KOPT-K1 (cell line): ENCODE measurements around the gene WNT8B.

Experiments used
- H3K27ac ChIP-seq: fragments of 200-600 bp; sonication (generic); 2 replicates; pipeline ENCODE4 v1.5.1; 2016; ENCODE audit warnings: antibody characterized with exemption, mild to moderate bottlenecking, low read depth, low read length; ENCODE audit not compliant: poor library complexity, severe bottlenecking
- H3K36me3 ChIP-seq: fragments of 200-600 bp; sonication (generic); 2 replicates; pipeline ENCODE4 v1.5.1; 2017; ENCODE audit warnings: antibody characterized with exemption, mild to moderate bottlenecking, low read length, moderate library complexity; ENCODE audit not compliant: insufficient read depth
- H3K9me3 ChIP-seq: fragments of 200-600 bp; sonication (generic); 2 replicates; pipeline ENCODE4 v1.5.1; 2017; ENCODE audit warnings: antibody characterized with exemption, low read length, mild to moderate bottlenecking; ENCODE audit not compliant: insufficient read depth, poor library complexity, severe bottlenecking

WNT8B gene

GRCh38 chr10:100502926-100503494 lies 40.2 kb downstream of the WNT8B start:
- Histone ChIP-seq H3K9me3 (no peaks in the 10 kb centered on the region), H3K27ac (peak overlapping the region; percentile 99), H3K36me3 (peaks cover 99% of the 10 kb centered on the region)

DNA sequence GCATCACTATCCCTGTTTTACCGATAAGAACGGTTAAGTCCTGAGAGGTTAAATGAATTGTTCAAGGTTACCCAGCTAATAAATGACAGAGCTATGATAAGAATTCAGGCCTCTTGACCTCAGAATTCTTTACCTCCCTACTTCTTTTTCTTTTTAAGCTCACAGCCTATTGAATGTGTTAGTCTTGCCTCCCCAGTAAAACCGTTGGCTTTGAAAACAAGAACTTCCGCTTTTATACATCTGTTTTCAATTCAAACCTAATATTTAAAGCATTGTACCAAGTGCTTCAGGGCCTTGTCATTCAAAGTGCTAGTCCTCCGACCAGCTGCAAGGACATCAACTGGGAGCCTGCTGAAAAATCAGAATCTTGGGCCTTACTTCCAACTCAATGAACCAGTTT lies 41.3 kb downstream of the WNT8B start:
- Histone ChIP-seq H3K36me3 (peaks cover 88% of the 10 kb centered on the region), H3K9me3 (no peaks in the 10 kb centered on the region), H3K27ac (peak overlapping the region; percentile 99)

- Histone ChIP-seq H3K36me3 (peaks cover 77% of the 10 kb centered on the region), H3K9me3 (no peaks in the 10 kb centered on the region), H3K27ac (peak overlapping the region; percentile 99)
These were observed 42.4 kb downstream of the WNT8B start for GRCh38 chr10:100505164-100505563.

- Histone ChIP-seq H3K36me3 (peaks cover 61% of the 10 kb centered on the region), H3K27ac (peak overlapping the region; percentile 99), H3K9me3 (no peaks in the 10 kb centered on the region)
These were observed 44.0 kb downstream of the WNT8B start for GRCh38 chr10:100506596-100507356.

DNA sequence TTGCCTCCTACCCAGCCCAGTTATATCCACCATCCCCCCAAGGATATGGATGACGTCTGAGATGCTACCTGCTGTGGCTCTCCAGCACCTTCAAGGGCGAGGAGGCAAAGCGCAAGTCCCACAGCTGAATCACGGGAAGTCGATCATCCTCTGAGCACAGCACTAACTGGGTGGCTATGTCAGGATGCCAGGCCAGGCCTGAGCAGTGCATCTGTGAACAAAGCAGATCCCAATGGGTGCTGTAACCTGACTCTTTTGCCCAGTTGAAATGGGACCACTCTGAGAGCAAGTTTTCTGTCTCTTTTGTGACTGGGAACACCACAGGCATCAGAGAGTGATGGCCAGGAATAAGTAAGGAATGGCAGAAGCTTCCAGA lies 44.5 kb downstream of the WNT8B start:
- peak overlapping the region; percentile 99 for H3K27ac ChIP-seq
- H3K36me3 ChIP-seq = peaks cover 55% of the 10 kb centered on the region
- no peaks in the 10 kb centered on the region for H3K9me3 ChIP-seq

DNA sequence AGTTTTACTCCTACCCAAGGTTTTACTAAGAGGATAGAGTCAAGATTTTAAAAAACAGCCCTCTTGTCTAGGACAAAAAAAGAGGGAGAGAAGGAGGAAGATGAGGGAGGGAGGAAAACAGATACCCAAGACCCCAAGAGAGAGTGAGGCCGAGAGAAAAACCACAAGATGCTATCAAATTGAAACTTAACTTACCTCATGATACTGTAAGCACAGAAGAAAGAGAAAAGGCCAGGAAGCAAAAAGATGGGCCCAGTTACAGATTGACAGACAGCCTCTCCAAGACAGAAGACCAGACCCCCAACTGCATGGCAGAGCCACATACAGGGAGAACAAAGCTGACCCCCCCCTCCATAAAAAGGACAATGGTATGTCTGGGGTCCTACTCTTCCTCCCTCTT lies 45.5 kb downstream of the WNT8B start:
- Histone ChIP-seq H3K27ac (peak overlapping the region; percentile 99), H3K36me3 (peaks cover 46% of the 10 kb centered on the region), H3K9me3 (no peaks in the 10 kb centered on the region)

GRCh38 chr10:100508691-100509150 lies 45.9 kb downstream of the WNT8B start:
- peaks cover 42% of the 10 kb centered on the region for H3K36me3 ChIP-seq
- H3K27ac ChIP-seq = peak overlapping the region; percentile 99

GRCh38 chr10:100509241-100509840 lies 46.5 kb downstream of the WNT8B start:
- H3K36me3 ChIP-seq = peaks cover 35% of the 10 kb centered on the region
- H3K27ac ChIP-seq = peak overlapping the region; percentile 99
- H3K9me3 ChIP-seq = no peaks in the 10 kb centered on the region

More at GRCh38 chr10:100508691-100509150, 45.9 kb downstream of the WNT8B start:
- no peaks in the 10 kb centered on the region for H3K9me3 ChIP-seq

DNA sequence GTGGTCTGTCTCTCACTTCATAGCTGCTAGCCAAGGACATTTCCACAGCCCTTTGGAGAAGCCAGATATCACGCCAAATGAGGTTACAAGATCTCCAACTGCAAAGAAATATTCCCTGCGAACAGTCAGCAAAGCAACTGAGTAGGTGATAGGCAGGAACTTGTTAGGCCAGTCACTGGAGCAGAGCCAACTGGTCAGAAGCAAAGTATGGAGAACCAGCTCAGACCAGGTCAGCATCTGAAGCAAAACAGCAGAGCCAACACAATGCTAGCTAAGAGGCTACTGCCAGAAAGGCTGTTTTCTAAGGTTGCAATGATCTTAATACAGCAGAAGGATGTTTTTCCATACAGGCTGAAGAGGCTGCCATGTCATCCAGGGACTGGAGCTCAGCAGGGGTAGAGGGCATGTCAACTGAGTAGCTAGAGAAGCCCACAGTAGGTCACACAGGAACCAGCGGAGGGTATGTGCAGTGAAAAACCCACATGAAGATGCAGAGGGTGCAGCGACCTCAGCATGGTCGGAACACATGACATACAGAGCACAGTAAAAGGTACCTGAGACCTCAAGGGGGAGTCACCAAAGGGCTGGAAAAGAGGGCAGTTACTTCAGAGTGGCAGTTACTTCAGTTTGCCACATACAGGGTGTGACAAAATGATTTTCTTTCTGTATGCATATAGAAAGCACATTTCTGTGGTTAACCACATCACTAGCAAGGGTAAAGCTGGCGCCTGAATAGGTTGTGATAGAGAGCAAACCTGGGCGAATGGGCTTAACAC lies 47.9 kb downstream of the WNT8B start:
- Histone ChIP-seq H3K36me3 (peaks cover 22% of the 10 kb centered on the region), H3K27ac (peak overlapping the region; percentile 99), H3K9me3 (no peaks in the 10 kb centered on the region)

GRCh38 chr10:100515612-100516011 lies 52.8 kb downstream of the WNT8B start:
- H3K36me3 ChIP-seq = 0 out of 2 replicates have a peak, but pooled peaks cover 8% of the 10 kb centered on the region
- no peaks in the 10 kb centered on the region for H3K9me3 ChIP-seq
- H3K27ac ChIP-seq = peak overlapping the region; percentile 99

DNA sequence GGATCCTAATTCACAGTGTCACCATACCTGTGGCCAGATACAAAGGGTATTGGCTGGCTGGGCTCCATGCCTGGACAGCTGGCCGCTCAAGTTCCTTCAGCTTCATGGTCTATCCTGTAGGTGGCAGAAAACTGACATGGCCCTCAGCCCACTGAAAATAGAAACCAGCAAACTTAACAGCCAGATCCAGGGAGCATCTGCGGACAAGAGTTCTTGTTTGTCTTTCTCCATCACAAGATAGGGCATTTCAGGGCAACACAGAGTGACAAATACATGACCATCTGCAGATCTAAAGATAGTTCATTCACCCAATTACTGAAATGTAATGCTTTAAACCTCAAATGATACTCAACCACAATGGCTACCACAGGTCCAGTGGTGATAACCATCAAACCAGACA lies 54.0 kb downstream of the WNT8B start:
- H3K27ac ChIP-seq = peak overlapping the region; percentile 99
- H3K36me3 ChIP-seq = peaks cover 13% of the 10 kb centered on the region; the same call in 1 of the 2 replicates
- no peaks in the 10 kb centered on the region for H3K9me3 ChIP-seq

GRCh38 chr10:100518761-100519241 lies 56.0 kb downstream of the WNT8B start:
- Histone ChIP-seq H3K27ac (peak overlapping the region; percentile 99), H3K9me3 (no peaks in the 10 kb centered on the region), H3K36me3 (peaks cover 32% of the 10 kb centered on the region)

DNA sequence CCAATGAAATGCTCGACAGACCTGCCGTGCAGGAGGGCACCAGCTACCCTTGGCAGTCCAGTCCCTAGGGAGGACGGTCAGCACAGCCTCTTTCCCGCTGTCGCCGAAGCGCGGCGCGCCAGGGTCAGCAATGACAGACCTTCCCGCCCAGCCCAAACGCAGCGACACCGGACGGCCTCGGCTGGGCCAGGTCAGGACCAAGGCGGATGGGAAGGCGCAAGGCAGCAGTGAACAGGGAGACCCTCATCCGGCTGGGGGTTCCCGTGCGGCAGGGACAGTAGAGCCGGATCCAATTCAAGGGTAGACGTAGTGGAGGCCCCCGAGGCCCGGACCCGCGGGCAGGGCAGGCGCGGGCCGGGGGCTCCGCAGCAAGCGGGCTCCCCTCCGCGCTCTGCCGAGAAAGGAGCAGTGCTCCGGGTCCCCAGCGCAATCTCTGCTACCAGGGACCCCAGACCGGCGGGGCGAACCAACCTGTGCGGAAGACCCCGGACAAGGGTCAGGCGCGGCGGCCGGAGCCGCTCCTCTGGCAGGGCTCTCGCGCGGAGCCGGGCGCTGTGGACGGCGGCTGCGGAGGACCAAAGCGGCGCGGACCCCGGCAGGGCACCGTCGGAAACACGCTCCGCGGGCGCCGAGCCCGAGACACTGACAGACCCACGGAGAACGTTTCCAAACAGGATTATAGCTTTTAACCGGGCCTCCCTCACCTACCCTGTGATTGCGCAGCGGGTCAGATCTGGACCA lies 56.7 kb downstream of the WNT8B start, which contains the start of gene SEC31B:
Gene SEC31B (minus strand): TSS at position 551 of the 741 bp plus-strand sequence. CDS start 2,909 bp downstream, outside the sequence.
- H3K27ac ChIP-seq = peak within 1 kb of the TSS; percentile 99
- peaks cover 39% of the 10 kb centered on the region for H3K36me3 ChIP-seq
- H3K9me3 ChIP-seq = no peaks in the 10 kb centered on the region

DNA sequence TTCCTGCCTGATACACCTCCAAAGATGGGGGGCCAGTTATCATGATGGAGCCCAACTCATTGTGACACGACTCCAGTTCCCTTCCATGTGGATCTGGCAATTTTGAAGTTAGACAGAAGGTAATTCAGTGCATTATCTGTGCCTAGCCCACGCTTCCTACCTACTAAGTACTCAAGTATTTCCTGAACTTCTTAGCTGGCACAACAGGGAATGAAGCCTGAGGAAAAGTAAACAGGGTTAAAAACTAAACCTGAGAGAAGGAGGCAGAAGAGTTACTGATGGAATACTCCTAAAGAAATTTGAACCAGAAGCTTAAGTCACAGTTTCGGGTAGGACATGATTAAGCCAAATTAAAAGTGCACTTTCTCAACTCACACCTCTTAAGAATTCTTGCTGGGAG lies 58.0 kb downstream of the WNT8B start:
- H3K9me3 ChIP-seq = no peaks in the 10 kb centered on the region
- H3K27ac ChIP-seq = no peak overlapping the region
- H3K36me3 ChIP-seq = peaks cover 52% of the 10 kb centered on the region
